ENCODE results near the gene POLD1.

DNA sequence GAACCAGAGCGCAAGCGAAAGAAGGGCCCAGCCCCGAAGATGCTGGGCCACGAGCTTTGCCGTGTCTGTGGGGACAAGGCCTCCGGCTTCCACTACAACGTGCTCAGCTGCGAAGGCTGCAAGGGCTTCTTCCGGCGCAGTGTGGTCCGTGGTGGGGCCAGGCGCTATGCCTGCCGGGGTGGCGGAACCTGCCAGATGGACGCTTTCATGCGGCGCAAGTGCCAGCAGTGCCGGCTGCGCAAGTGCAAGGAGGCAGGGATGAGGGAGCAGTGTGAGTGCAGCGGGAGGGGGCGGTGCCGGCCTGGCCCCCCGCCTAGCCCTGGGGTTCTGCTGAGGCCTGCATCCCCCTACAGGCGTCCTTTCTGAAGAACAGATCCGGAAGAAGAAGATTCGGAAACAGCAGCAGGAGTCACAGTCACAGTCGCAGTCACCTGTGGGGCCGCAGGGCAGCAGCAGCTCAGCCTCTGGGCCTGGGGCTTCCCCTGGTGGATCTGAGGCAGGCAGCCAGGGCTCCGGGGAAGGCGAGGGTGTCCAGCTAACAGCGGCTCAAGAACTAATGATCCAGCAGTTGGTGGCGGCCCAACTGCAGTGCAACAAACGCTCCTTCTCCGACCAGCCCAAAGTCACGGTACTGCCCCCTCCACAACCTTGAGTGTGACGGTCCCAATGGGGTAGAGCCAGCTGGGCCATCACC lies 5.8 kb upstream of the POLD1 start:
- TF ChIP-seq, protein P1, sequence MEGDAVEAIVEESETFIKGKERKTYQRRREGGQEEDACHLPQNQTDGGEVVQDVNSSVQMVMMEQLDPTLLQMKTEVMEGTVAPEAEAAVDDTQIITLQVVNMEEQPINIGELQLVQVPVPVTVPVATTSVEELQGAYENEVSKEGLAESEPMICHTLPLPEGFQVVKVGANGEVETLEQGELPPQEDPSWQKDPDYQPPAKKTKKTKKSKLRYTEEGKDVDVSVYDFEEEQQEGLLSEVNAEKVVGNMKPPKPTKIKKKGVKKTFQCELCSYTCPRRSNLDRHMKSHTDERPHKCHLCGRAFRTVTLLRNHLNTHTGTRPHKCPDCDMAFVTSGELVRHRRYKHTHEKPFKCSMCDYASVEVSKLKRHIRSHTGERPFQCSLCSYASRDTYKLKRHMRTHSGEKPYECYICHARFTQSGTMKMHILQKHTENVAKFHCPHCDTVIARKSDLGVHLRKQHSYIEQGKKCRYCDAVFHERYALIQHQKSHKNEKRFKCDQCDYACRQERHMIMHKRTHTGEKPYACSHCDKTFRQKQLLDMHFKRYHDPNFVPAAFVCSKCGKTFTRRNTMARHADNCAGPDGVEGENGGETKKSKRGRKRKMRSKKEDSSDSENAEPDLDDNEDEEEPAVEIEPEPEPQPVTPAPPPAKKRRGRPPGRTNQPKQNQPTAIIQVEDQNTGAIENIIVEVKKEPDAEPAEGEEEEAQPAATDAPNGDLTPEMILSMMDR (IDR thresholded peaks at IDR 0.05; ENCODE audit: low read depth, low read length, missing input control), result no peak
- no peak for TF ChIP-seq SP1 (IDR thresholded peaks at IDR 0.05)
- TF ChIP-seq JUND (IDR thresholded peaks at IDR 0.05), result no peak
- no peak for TF ChIP-seq HNF4G (IDR thresholded peaks at IDR 0.05)
- no peak for TF ChIP-seq RAD21 (IDR thresholded peaks at IDR 0.05)
- TF ChIP-seq, protein P2, sequence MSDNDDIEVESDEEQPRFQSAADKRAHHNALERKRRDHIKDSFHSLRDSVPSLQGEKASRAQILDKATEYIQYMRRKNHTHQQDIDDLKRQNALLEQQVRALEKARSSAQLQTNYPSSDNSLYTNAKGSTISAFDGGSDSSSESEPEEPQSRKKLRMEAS (IDR thresholded peaks at IDR 0.05), result no peak
- no peak for TF ChIP-seq ZBTB33 (IDR thresholded peaks at IDR 0.05)
- no peak for TF ChIP-seq HNF4A (conservative IDR thresholded peaks at IDR 0.05)
- TF ChIP-seq YY1 (IDR thresholded peaks at IDR 0.05), result no peak

Measured in liver (tissue), 3 donors.